ENCODE measurements around the gene SUMF1.

- TF ChIP-seq CTCF (IDR thresholded peaks at IDR 0.05) (no peak), POLR2AphosphoS5 (IDR thresholded peaks at IDR 0.05) (no peak)
These were observed 104.5 kb downstream of the SUMF1 start for GRCh38 chr3:4362523-4362922.
